Stomach (tissue), 4 donors: ENCODE results near the gene CYP3A5.

ENCODE experiments used
- CTCF ChIP-seq, 7 experiments: fragments of 450-650 bp in 4 of 7; fragments of 200-600 bp in 3 of 7; sonication (generic) in 3 of 7; IDR thresholded peaks; one replicate each; pipeline ENCODE4 v1.5.1; 2016 to 2019; ENCODE audit warnings: antibody characterized with exemption in 7 of 7, control low read depth in 2 of 7, mild to moderate bottlenecking in 1 of 7
- POLR2A ChIP-seq, 4 donors: fragments of 450-650 bp; IDR thresholded peaks; one replicate each; pipeline ENCODE4 v1.6.1; 2016; ENCODE audit warnings: antibody characterized with exemption in 4 of 4, control low read depth in 2 of 4, mild to moderate bottlenecking in 1 of 4, moderate library complexity in 1 of 4

GRCh38 chr7:99629643-99630042 is 50.2 kb downstream of the CYP3A5 start:
- TF ChIP-seq CTCF (IDR thresholded peaks at IDR 0.05) (no peak), POLR2A (IDR thresholded peaks at IDR 0.05) (no peak)
